ENCODE data around the gene PBX2.

- TF ChIP-seq POLR2A (IDR thresholded peaks at IDR 0.05; ENCODE audit: low read depth, low read length) (no peak), RAD21 (IDR thresholded peaks at IDR 0.05; ENCODE audit: low read length) (no peak), CTCF (conservative IDR thresholded peaks at IDR 0.05; ENCODE audit: low read depth, low read length) (no peak), MXI1 (IDR thresholded peaks at IDR 0.05; ENCODE audit: borderline replicate concordance, low read depth, low read length) (no peak), BHLHE40 (IDR thresholded peaks at IDR 0.05; ENCODE audit: low read depth, low read length) (no peak), MAFK (IDR thresholded peaks at IDR 0.05; ENCODE audit: low read depth, low read length) (no peak), SMC3 (IDR thresholded peaks at IDR 0.05; ENCODE audit: low read depth, low read length) (no peak)
- TF ChIP-seq, protein P1, sequence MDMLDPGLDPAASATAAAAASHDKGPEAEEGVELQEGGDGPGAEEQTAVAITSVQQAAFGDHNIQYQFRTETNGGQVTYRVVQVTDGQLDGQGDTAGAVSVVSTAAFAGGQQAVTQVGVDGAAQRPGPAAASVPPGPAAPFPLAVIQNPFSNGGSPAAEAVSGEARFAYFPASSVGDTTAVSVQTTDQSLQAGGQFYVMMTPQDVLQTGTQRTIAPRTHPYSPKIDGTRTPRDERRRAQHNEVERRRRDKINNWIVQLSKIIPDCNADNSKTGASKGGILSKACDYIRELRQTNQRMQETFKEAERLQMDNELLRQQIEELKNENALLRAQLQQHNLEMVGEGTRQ (IDR thresholded peaks at IDR 0.05; ENCODE audit: low read depth, low read length) = no peak
Measured at GRCh38 chr6:32192608-32193039, 2.6 kb upstream of the PBX2 start, which contains the start of gene GPSM3.
